ENCODE data around the gene APP.

Gene APP

DNA sequence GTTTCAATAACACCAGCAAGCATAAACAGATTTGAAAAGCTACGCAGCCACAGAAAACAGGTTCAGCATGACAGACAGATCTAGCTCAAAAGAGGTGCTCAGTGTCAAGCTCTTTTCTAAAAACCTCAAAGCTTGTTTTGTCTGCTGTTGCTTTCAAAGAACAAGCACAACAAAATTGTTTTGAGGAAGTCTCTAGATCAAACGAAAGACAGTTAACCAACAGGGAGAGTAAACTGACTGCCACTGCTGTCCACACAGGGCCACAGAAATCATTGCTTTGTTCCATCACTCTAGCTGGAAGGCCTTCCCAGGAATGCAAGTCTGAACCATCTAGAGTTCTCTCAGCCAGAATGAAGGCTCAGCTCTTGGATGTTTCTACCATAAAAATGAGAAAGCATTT, 12.8 kb downstream of the APP start:
- Histone ChIP-seq H3K9me3 (ENCODE audit: control insufficient read depth, insufficient read depth, low read depth, low read length) (no peaks in the 10 kb centered on the region), H3K4me3 (ENCODE audit: low read depth, low read length) (no peak overlapping the region), H3K36me3 (ENCODE audit: control insufficient read depth in 2 of 2, insufficient read depth in 1 of 2, low read length in 2 of 2) (no peaks in the 10 kb centered on the region; a peak in 1 of 3 replicates), H3K4me1 (ENCODE audit: control insufficient read depth, insufficient read depth, low read length) (peaks cover 7% of the 10 kb centered on the region; the same call in 1 of the 2 replicates), H3K27ac (ENCODE audit: extremely low read depth, low read depth, low read length) (no peak overlapping the region)
- TF ChIP-seq ZNF175 (tag by site-specific recombination; IDR thresholded peaks at IDR 0.05) (no peak), ZNF76 (tag by site-specific recombination; IDR thresholded peaks at IDR 0.05; ENCODE audit: borderline replicate concordance, low read depth) (no peak), GLI2 (tag by site-specific recombination; IDR thresholded peaks at IDR 0.05; ENCODE audit: borderline replicate concordance, low read depth) (no peak), ZNF654 (tag by site-specific recombination; IDR thresholded peaks at IDR 0.05; ENCODE audit: low read depth) (no peak)
- TF ChIP-seq, protein P1, sequence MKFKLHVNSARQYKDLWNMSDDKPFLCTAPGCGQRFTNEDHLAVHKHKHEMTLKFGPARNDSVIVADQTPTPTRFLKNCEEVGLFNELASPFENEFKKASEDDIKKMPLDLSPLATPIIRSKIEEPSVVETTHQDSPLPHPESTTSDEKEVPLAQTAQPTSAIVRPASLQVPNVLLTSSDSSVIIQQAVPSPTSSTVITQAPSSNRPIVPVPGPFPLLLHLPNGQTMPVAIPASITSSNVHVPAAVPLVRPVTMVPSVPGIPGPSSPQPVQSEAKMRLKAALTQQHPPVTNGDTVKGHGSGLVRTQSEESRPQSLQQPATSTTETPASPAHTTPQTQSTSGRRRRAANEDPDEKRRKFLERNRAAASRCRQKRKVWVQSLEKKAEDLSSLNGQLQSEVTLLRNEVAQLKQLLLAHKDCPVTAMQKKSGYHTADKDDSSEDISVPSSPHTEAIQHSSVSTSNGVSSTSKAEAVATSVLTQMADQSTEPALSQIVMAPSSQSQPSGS (tag by site-specific recombination; IDR thresholded peaks at IDR 0.05; ENCODE audit: low read depth): no peak
- POLR2A ChIA-PET: interaction anchor here (0.8 kb wide), 1 partner anchor 10 kb away, joined by 3 read pairs; no protein-coding TSS in a partner anchor
- CTCF ChIA-PET: interaction anchor here (0.6 to 3.6 kb wide), 2 partner anchors 10 to 147 kb away, joined by 4 to 23 read pairs; no protein-coding TSS in a partner anchor

GRCh38 chr21:26154753-26155152, 15.8 kb downstream of the APP start:
- Histone ChIP-seq H3K4me3 (ENCODE audit: low read depth, low read length) (no peak overlapping the region), H3K4me1 (ENCODE audit: control insufficient read depth, insufficient read depth, low read length) (peaks cover 7% of the 10 kb centered on the region; the same call in 1 of the 2 replicates), H3K36me3 (ENCODE audit: control insufficient read depth in 2 of 2, insufficient read depth in 1 of 2, low read length in 2 of 2) (no peaks in the 10 kb centered on the region; a peak in 1 of 3 replicates), H3K9me3 (ENCODE audit: control insufficient read depth, insufficient read depth, low read depth, low read length) (no peaks in the 10 kb centered on the region), H3K27ac (ENCODE audit: extremely low read depth, low read depth, low read length) (no peak overlapping the region)
- TF ChIP-seq ZNF223 (tag by site-specific recombination; IDR thresholded peaks at IDR 0.05) (no peak), ZFP37 (tag by site-specific recombination; IDR thresholded peaks at IDR 0.05) (no peak), ZNF843 (tag by site-specific recombination; IDR thresholded peaks at IDR 0.05) (no peak), ZNF792 (tag by site-specific recombination; IDR thresholded peaks at IDR 0.05) (no peak), ZFP69B (tag by site-specific recombination; IDR thresholded peaks at IDR 0.05) (no peak), ZNF530 (tag by site-specific recombination; IDR thresholded peaks at IDR 0.05; ENCODE audit: low read depth) (no peak), KLF10 (tag by site-specific recombination; IDR thresholded peaks at IDR 0.05) (no peak), ZNF585B (tag by site-specific recombination; IDR thresholded peaks at IDR 0.05) (no peak), ZNF157 (tag by site-specific recombination; IDR thresholded peaks at IDR 0.05) (no peak), ZNF248 (tag by site-specific recombination; IDR thresholded peaks at IDR 0.05) (no peak), ZNF571 (tag by site-specific recombination; IDR thresholded peaks at IDR 0.05) (no peak)
- TF ChIP-seq, protein P2, sequence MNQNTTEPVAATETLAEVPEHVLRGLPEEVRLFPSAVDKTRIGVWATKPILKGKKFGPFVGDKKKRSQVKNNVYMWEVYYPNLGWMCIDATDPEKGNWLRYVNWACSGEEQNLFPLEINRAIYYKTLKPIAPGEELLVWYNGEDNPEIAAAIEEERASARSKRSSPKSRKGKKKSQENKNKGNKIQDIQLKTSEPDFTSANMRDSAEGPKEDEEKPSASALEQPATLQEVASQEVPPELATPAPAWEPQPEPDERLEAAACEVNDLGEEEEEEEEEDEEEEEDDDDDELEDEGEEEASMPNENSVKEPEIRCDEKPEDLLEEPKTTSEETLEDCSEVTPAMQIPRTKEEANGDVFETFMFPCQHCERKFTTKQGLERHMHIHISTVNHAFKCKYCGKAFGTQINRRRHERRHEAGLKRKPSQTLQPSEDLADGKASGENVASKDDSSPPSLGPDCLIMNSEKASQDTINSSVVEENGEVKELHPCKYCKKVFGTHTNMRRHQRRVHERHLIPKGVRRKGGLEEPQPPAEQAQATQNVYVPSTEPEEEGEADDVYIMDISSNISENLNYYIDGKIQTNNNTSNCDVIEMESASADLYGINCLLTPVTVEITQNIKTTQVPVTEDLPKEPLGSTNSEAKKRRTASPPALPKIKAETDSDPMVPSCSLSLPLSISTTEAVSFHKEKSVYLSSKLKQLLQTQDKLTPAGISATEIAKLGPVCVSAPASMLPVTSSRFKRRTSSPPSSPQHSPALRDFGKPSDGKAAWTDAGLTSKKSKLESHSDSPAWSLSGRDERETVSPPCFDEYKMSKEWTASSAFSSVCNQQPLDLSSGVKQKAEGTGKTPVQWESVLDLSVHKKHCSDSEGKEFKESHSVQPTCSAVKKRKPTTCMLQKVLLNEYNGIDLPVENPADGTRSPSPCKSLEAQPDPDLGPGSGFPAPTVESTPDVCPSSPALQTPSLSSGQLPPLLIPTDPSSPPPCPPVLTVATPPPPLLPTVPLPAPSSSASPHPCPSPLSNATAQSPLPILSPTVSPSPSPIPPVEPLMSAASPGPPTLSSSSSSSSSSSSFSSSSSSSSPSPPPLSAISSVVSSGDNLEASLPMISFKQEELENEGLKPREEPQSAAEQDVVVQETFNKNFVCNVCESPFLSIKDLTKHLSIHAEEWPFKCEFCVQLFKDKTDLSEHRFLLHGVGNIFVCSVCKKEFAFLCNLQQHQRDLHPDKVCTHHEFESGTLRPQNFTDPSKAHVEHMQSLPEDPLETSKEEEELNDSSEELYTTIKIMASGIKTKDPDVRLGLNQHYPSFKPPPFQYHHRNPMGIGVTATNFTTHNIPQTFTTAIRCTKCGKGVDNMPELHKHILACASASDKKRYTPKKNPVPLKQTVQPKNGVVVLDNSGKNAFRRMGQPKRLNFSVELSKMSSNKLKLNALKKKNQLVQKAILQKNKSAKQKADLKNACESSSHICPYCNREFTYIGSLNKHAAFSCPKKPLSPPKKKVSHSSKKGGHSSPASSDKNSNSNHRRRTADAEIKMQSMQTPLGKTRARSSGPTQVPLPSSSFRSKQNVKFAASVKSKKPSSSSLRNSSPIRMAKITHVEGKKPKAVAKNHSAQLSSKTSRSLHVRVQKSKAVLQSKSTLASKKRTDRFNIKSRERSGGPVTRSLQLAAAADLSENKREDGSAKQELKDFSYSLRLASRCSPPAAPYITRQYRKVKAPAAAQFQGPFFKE (tag by site-specific recombination; IDR thresholded peaks at IDR 0.05; ENCODE audit: borderline replicate concordance): no peak
- TF ChIP-seq, protein P3, sequence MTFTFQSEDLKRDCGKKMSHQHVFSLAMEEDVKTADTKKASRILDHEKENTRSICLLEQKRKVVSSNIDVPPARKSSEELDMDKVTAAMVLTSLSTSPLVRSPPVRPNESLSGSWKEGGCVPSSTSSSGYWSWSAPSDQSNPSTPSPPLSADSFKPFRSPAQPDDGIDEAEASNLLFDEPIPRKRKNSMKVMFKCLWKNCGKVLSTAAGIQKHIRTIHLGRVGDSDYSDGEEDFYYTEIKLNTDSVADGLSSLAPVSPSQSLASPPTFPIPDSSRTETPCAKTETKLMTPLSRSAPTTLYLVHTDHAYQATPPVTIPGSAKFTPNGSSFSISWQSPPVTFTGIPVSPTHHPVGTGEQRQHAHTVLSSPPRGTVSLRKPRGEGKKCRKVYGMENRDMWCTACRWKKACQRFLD (tag by site-specific recombination; IDR thresholded peaks at IDR 0.05): no peak
- ChIA-PET POLR2A (no interaction called here), CTCF (interaction anchor here (0.6 to 1.1 kb wide), 3 partner anchors 16 to 519 kb away, joined by 3 read pairs; partner anchors contain the start of gene APP)

All from HEK293 (cell line).